ENCODE data around the gene NFIB. TPM values are rescaled to one million over a fixed set of nuclear protein-coding genes. Genes with fewer than 3 reads are reported as not detected.

Gene NFIB
- total and polyA plus RNA-seq, 2 of the 4 experiments (the other 2 are of a cell fraction), result 1.4 to 2.0 TPM

DNA sequence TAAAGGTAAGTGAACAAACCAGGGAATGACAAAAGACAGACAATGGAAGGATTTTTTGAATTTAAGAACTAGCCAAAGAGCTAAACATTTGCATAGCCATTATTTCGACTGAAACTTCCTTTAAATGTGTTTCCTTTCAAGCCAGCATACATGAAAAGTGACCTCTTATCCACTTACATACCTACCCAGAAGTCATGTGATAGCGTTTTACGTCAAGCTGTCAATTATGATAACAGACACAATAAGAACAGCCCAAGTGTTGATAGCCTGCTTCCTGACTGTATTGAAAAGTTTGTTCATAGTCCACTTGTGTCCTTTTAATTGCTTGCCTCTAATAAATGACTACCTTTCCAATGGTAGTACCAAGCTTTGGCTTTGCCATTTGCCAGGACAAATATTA, 206.0 kb downstream of the NFIB start:
- DNase-seq (no peak), ATAC-seq (ENCODE audit: low read depth) (no peak)
- no peak overlapping the region for H3K4me2 ChIP-seq (ENCODE audit: low read depth, low read length)
- no peak overlapping the region for H2BK15ac ChIP-seq (ENCODE audit: low read depth, low read length)
- no peak overlapping the region for H2BK5ac ChIP-seq (ENCODE audit: low read depth, low read length, poor library complexity, severe bottlenecking)
- WGBS, 2 experiments (ENCODE audit: extremely low coverage in 2 of 2, insufficient read length in 1 of 2), result no CpG with 5 or more reads among the region's 3 CpGs
- H3K56ac ChIP-seq (ENCODE audit: extremely low read depth, insufficient read depth, low read length), result no peak overlapping the region
- no peak for TF ChIP-seq MAZ (IDR thresholded peaks at IDR 0.05; ENCODE audit: borderline replicate concordance, low read depth, low read length)
- no peak for TF ChIP-seq SMC3 (IDR thresholded peaks at IDR 0.05; ENCODE audit: low read depth, low read length)
- no peak for TF ChIP-seq RCOR1 (IDR thresholded peaks at IDR 0.05; ENCODE audit: insufficient replicate concordance, low read length)
- no peak for TF ChIP-seq RFX5 (IDR thresholded peaks at IDR 0.05; ENCODE audit: low read depth, low read length)
- no peak for TF ChIP-seq POLR2A (IDR thresholded peaks at IDR 0.05; ENCODE audit: low read depth, low read length)
- TF ChIP-seq FOS (IDR thresholded peaks at IDR 0.05; ENCODE audit: low read depth, low read length), result no peak
- TF ChIP-seq CHD1 (IDR thresholded peaks at IDR 0.05; ENCODE audit: low read depth, low read length), result no peak
- TF ChIP-seq ELK1 (IDR thresholded peaks at IDR 0.05; ENCODE audit: borderline replicate concordance, low read depth, low read length), result no peak
- TF ChIP-seq RAD21 (IDR thresholded peaks at IDR 0.05; ENCODE audit: low read length), result no peak
- no peak for TF ChIP-seq MAFK (IDR thresholded peaks at IDR 0.05; ENCODE audit: low read depth, low read length)
- no peak overlapping the region for H3K9ac ChIP-seq (ENCODE audit: low read depth, low read length)
- CTCF ChIA-PET, result no interaction called here
- POLR2A ChIA-PET (ENCODE audit: unreplicated experiment), result no interaction called here
- no peak overlapping the region for H4K8ac ChIP-seq (ENCODE audit: low read depth in 2 of 2, low read length in 2 of 2)
- H3K4me1 ChIP-seq (ENCODE audit: control insufficient read depth, insufficient read depth, low read length), result no peaks in the 10 kb centered on the region
- no peaks in the 10 kb centered on the region for H3K36me3 ChIP-seq (ENCODE audit: control insufficient read depth, insufficient read depth, low read length)
- H3K9me3 ChIP-seq (ENCODE audit: control insufficient read depth, insufficient read depth, low read length), result no peaks in the 10 kb centered on the region
- H3K4me3 ChIP-seq (ENCODE audit: insufficient read depth, low read depth, low read length), result no peak overlapping the region
- intact Hi-C loops (cut with micrococcal nuclease), result no loop called here
- no peak overlapping the region for H2BK20ac ChIP-seq (ENCODE audit: low read depth, low read length)
- no peaks in the 10 kb centered on the region for H4K20me1 ChIP-seq (ENCODE audit: insufficient read depth, low read length)
- H4K5ac ChIP-seq (ENCODE audit: low read depth, low read length), result no peak overlapping the region
- no peak overlapping the region for H3K4ac ChIP-seq (ENCODE audit: low read depth, low read length)
- H2AK5ac ChIP-seq (ENCODE audit: low read depth, low read length), result no peak overlapping the region
- no peak overlapping the region for H3K18ac ChIP-seq (ENCODE audit: low read depth, low read length)
- no TSS peak for BruUV-seq (replicated peaks)
- H3K9me1 ChIP-seq (ENCODE audit: insufficient read depth, low read length), result no peaks in the 10 kb centered on the region
- no peak overlapping the region for H2AFZ ChIP-seq (replicated peaks; ENCODE audit: low read length, poor library complexity)
- H2AK9ac ChIP-seq (replicated peaks; ENCODE audit: low read depth, low read length, poor library complexity), result no peak overlapping the region
- no peaks in the 10 kb centered on the region for H3K79me1 ChIP-seq (ENCODE audit: low read depth in 1 of 2, low read length in 2 of 2)
- no peak overlapping the region for H4K91ac ChIP-seq (ENCODE audit: insufficient read depth, low read depth, low read length)
- dilution Hi-C loops (cut with HindIII; ENCODE audit: low sequenced_read_pairs, unreplicated experiment), result no loop called here
- in situ Hi-C loops (cut with MboI; ENCODE audit: low sequenced_read_pairs), result no loop called here
- H3K27me3 ChIP-seq (ENCODE audit: control insufficient read depth, insufficient read depth, low read length), result no peaks in the 10 kb centered on the region
- no peak overlapping the region for H2BK120ac ChIP-seq (ENCODE audit: low read depth, low read length)
- no peak overlapping the region for H3K14ac ChIP-seq (replicated peaks; ENCODE audit: low read depth, low read length)
- H3K27ac ChIP-seq (ENCODE audit: insufficient read depth, low read length), result no peak overlapping the region
- no peak overlapping the region for H3K23ac ChIP-seq (ENCODE audit: low read depth, low read length)
